ENCODE measurements around the gene RBM15. TPM values are rescaled to one million over a fixed set of nuclear protein-coding genes. Genes with fewer than 3 reads are reported as not detected.

RBM15 gene
- total RNA-seq, 1 experiment from 2014 or later: 35.9 TPM

DNA sequence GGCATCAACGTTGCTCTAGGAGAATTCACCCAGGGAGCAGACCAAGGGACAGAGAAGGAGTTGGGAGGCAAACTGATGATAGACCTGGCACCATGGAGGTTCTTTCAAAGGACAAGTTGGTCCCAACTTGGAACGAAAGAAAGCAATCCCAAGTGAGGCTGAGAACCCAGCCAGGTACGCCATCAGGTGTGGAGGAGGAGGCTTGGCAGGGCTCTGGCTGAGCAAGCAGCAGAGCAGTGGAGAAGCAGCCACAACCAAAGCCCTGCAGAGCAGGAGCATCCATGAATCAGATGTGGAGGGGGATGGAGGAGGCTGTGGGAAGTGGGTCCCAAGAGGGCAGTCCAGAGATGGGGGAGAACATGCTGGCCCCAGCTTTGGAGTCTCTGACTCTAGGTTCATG, 36.3 kb upstream of the RBM15 start:
- POLR2A ChIA-PET: interaction anchor here (0.6 kb wide), 1 partner anchor 359 kb away, joined by 3 read pairs; no protein-coding TSS in a partner anchor
- no peak overlapping the region for H3K27ac Mint-ChIP-seq (ENCODE audit: low read depth, unreplicated experiment)
- H3K4me1 Mint-ChIP-seq (ENCODE audit: insufficient read depth, unreplicated experiment): peaks cover 1% of the 10 kb centered on the region
- H3K4me3 Mint-ChIP-seq (ENCODE audit: unreplicated experiment): no peak overlapping the region
- TF ChIP-seq, protein P1, sequence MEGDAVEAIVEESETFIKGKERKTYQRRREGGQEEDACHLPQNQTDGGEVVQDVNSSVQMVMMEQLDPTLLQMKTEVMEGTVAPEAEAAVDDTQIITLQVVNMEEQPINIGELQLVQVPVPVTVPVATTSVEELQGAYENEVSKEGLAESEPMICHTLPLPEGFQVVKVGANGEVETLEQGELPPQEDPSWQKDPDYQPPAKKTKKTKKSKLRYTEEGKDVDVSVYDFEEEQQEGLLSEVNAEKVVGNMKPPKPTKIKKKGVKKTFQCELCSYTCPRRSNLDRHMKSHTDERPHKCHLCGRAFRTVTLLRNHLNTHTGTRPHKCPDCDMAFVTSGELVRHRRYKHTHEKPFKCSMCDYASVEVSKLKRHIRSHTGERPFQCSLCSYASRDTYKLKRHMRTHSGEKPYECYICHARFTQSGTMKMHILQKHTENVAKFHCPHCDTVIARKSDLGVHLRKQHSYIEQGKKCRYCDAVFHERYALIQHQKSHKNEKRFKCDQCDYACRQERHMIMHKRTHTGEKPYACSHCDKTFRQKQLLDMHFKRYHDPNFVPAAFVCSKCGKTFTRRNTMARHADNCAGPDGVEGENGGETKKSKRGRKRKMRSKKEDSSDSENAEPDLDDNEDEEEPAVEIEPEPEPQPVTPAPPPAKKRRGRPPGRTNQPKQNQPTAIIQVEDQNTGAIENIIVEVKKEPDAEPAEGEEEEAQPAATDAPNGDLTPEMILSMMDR (IDR thresholded peaks at IDR 0.05; ENCODE audit: unreplicated experiment): no peak
- no peaks in the 10 kb centered on the region for H3K9me3 Mint-ChIP-seq (ENCODE audit: unreplicated experiment)
- peaks cover 13% of the 10 kb centered on the region for H3K27me3 Mint-ChIP-seq (ENCODE audit: insufficient read depth, unreplicated experiment)
- BruUV-seq (replicated peaks): no TSS peak
- intact Hi-C loops (cut with micrococcal nuclease): no loop called here
- no peaks in the 10 kb centered on the region for H3K36me3 Mint-ChIP-seq (ENCODE audit: insufficient read depth, unreplicated experiment)
- no peak for DNase-seq (ENCODE audit: unreplicated experiment)
- CTCF ChIA-PET: interaction anchor here (0.7 to 28.9 kb wide), 5 partner anchors 10 to 1464 kb away, joined by 3 to 1128 read pairs (median 6); partner anchors contain the start of gene KCNC4

DNA sequence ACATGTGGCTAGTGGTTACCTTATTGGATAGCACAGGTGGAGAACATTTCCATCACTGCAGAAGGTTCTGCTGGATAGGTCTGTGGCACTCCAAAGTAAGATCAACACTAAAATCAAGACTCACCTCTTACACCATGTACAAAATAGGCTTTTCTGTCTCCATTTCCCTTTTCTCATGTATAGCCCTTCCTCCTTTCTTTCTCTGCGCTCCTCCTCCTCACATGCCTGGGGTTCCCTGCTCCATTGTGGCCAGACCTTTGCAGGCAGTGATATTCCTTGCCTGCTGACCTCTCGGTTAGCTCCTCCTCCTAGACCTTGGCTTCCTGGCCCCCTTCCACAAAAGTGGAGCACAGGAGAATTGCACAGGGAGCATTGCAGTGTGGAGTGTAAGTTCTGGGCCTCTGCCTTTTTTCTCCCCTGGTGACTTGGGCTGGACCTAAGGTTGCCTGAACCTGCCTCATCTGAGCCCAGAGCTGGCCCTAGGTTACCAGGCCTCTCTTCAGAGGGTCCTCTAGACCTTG, 33.2 kb upstream of the RBM15 start:
- intact Hi-C loops (cut with micrococcal nuclease): loop anchor here (5.0 kb wide), 1 partner anchor 34 kb away; no protein-coding TSS in a partner anchor
- peaks cover 6% of the 10 kb centered on the region for H3K4me1 Mint-ChIP-seq (ENCODE audit: insufficient read depth, unreplicated experiment)
- ChIA-PET CTCF (interaction anchor here (1.1 to 28.9 kb wide), 2 partner anchors 98 to 109 kb away, joined by 3 to 1128 read pairs; partner anchors contain the start of gene KCNC4), POLR2A (no interaction called here)
- no TSS peak for BruUV-seq (replicated peaks)
- DNase-seq (ENCODE audit: unreplicated experiment): no peak
- peaks cover 13% of the 10 kb centered on the region for H3K27me3 Mint-ChIP-seq (ENCODE audit: insufficient read depth, unreplicated experiment)
- TF ChIP-seq, protein P1 (IDR thresholded peaks at IDR 0.05; ENCODE audit: unreplicated experiment): no peak
- no peaks in the 10 kb centered on the region for H3K9me3 Mint-ChIP-seq (ENCODE audit: unreplicated experiment)
- no peaks in the 10 kb centered on the region for H3K36me3 Mint-ChIP-seq (ENCODE audit: insufficient read depth, unreplicated experiment)
- no peak overlapping the region for H3K27ac Mint-ChIP-seq (ENCODE audit: low read depth, unreplicated experiment)
- H3K4me3 Mint-ChIP-seq (ENCODE audit: unreplicated experiment): no peak overlapping the region

DNA sequence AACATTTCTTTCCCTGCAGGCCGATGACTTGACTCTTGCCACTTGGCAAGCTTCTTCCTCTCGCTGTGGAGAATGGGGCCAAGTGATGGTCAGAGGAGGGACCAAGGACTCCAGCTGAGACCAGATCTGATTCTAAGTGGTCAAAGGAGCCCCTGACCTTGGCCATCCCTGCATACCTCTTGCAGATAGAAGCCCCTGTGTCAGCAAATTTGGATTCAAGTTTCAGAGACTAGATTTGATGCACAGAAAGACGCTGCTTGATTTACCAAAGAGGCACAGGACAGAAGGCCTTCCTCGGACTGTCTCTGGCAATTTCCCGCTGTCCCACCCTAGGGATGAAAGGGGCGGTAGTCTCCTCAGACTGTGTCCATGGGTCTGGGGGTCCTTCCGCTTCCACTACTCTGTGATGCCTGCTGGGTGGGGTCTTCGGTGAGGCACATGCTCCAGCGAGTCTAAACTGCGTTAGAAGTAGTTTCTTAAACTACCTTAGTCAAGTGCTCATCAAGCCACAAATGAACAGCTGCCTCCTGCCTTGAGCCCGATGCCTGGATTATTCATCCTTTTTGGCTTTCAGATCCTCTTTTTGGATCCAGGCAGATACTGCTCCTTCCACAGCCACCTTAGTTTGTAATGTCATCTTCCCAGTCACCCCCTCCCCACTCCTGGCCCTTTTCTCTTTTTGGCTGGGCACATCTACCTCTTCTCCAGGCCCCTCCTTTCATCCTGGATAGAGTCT, 31.8 kb upstream of the RBM15 start:
- no peak overlapping the region for H3K4me3 Mint-ChIP-seq (ENCODE audit: unreplicated experiment)

More for the DNA sequence above, 31.8 kb upstream of the RBM15 start:
- Mint-ChIP-seq H3K27ac (ENCODE audit: low read depth, unreplicated experiment) (no peak overlapping the region), H3K27me3 (ENCODE audit: insufficient read depth, unreplicated experiment) (peaks cover 9% of the 10 kb centered on the region), H3K36me3 (ENCODE audit: insufficient read depth, unreplicated experiment) (no peaks in the 10 kb centered on the region), H3K4me1 (ENCODE audit: insufficient read depth, unreplicated experiment) (peaks cover 6% of the 10 kb centered on the region), H3K9me3 (ENCODE audit: unreplicated experiment) (no peaks in the 10 kb centered on the region)
- intact Hi-C loops (cut with micrococcal nuclease): loop anchor here (5.0 kb wide), 1 partner anchor 35 kb away; no protein-coding TSS in a partner anchor
- ChIA-PET POLR2A (interaction anchor here (0.7 kb wide), 1 partner anchor 650 kb away, joined by 3 read pairs; no protein-coding TSS in a partner anchor), CTCF (interaction anchor here (0.7 to 28.9 kb wide), 4 partner anchors 99 to 697 kb away, joined by 3 to 1128 read pairs (median 8); partner anchors contain the start of gene KCNC4)
- no TSS peak for BruUV-seq (replicated peaks)
- TF ChIP-seq, protein P1 (IDR thresholded peaks at IDR 0.05; ENCODE audit: unreplicated experiment): no peak
- no peak for DNase-seq (ENCODE audit: unreplicated experiment)
